ENCODE data around the gene REC8.

GRCh38 chr14:24127673-24128072 is 44.2 kb upstream of the REC8 start:
- TF ChIP-seq PATZ1 (CRISPR knock-in tag; IDR thresholded peaks at IDR 0.05; ENCODE audit: borderline replicate concordance) (no peak), ZC3H10 (CRISPR knock-in tag; IDR thresholded peaks at IDR 0.05) (no peak), OSR1 (CRISPR knock-in tag; IDR thresholded peaks at IDR 0.05) (no peak), ZFP30 (CRISPR knock-in tag; IDR thresholded peaks at IDR 0.05) (no peak), ZFP3 (CRISPR knock-in tag; IDR thresholded peaks at IDR 0.05) (no peak)
